Large intestine (tissue), 3 donors: ENCODE results near the gene GAPVD1. TPM values are rescaled to one million over a fixed set of nuclear protein-coding genes. Genes with fewer than 3 reads are reported as not detected.
"Not testable (repeated sequence)": the region's sequence is repeated elsewhere in the genome, so short reads cannot be mapped to it uniquely, and the experiment has no call there.

ENCODE experiments used
- DNase-seq, 2 donors: peaks; one replicate each; pipeline versions ENCODE4 v3.0.0 to v3.0.0-alpha.2; 2013
- H3K27ac ChIP-seq: one replicate; pipeline ENCODE4 v1.5.1; 2013; ENCODE audit warnings: low read length
- H3K27me3 ChIP-seq: 2 replicates; pipeline ENCODE4 v1.6.1; 2013; ENCODE audit warnings: low read length; ENCODE audit not compliant: control insufficient read depth, insufficient read depth
- H3K36me3 ChIP-seq: 2 replicates; pipeline ENCODE4 v1.6.1; 2013; ENCODE audit warnings: low read length; ENCODE audit not compliant: control insufficient read depth, insufficient read depth
- H3K4me1 ChIP-seq: one replicate; pipeline ENCODE4 v1.6.1; 2013; ENCODE audit warnings: low read length; ENCODE audit not compliant: control insufficient read depth, insufficient read depth
- H3K4me3 ChIP-seq: one replicate; pipeline ENCODE4 v1.5.1; 2013; ENCODE audit warnings: low read length
- H3K9me3 ChIP-seq: one replicate; pipeline ENCODE4 v1.6.1; 2013; ENCODE audit warnings: mild to moderate bottlenecking, low read depth, low read length, moderate library complexity; ENCODE audit not compliant: control insufficient read depth
- WGBS: methylation state at CpG from one replicate; pipeline ENCODE4 v1.1.5; 2013; ENCODE audit warnings: low lambda C conversion rate; ENCODE audit not compliant: insufficient coverage; 5-methylcytosine and 5-hydroxymethylcytosine counted together
- polyA plus RNA-seq: library from polyadenylated mRNA; unstranded; fragments of 120-200 nt; gene quantifications from one replicate; pipeline ENCODE4 v1.2.1, GENCODE V29; 2013

Gene GAPVD1
- polyA plus RNA-seq, 1 donor = 27.6 TPM

GRCh38 chr9:125312411-125312810, 50.8 kb downstream of the GAPVD1 start:
- no peaks in the 10 kb centered on the region for H3K27me3 ChIP-seq
- no CpG with 5 or more reads among the region's 2 CpGs for WGBS
- DNase-seq = no peak
- H3K4me3 ChIP-seq = no peak overlapping the region
- H3K9me3 ChIP-seq = peaks cover 5% of the 10 kb centered on the region
- H3K4me1 ChIP-seq = no peaks in the 10 kb centered on the region
- peaks cover 40% of the 10 kb centered on the region for H3K36me3 ChIP-seq
- no peak overlapping the region for H3K27ac ChIP-seq

DNA sequence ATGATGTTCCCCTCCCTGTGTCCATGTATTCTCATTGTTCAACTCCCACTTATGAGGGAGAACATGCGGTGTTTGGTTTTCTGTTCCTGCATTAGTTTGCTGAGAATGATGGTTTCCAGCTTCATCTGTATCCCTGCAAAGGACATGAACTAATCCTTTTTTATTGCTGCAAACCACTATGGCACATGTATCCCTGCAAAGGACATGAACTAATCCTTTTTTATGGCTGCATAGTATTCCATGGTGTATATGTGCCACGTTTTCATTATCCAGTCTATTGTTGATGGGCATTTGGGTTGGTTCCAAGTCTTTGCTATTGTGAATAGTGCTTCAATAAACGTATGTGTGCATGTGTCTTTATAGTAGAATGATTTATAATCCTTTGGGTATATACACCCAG, 54.7 kb downstream of the GAPVD1 start:
- WGBS = no CpG with 5 or more reads among the region's 3 CpGs
- H3K27ac ChIP-seq, H3K27me3 ChIP-seq, H3K4me1 ChIP-seq, H3K4me3 ChIP-seq, DNase-seq: not testable (repeated sequence)
- Histone ChIP-seq H3K9me3 (peaks cover 13% of the 10 kb centered on the region), H3K36me3 (peaks cover 38% of the 10 kb centered on the region)

GRCh38 chr9:125317704-125318103, 56.1 kb downstream of the GAPVD1 start:
- Histone ChIP-seq H3K4me1 (no peaks in the 10 kb centered on the region), H3K9me3 (peaks cover 13% of the 10 kb centered on the region), H3K27me3 (no peaks in the 10 kb centered on the region), H3K4me3 (no peak overlapping the region), H3K27ac (no peak overlapping the region), H3K36me3 (peaks cover 38% of the 10 kb centered on the region)
- no peak for DNase-seq
- no CpG with 5 or more reads among the region's 3 CpGs for WGBS

DNA sequence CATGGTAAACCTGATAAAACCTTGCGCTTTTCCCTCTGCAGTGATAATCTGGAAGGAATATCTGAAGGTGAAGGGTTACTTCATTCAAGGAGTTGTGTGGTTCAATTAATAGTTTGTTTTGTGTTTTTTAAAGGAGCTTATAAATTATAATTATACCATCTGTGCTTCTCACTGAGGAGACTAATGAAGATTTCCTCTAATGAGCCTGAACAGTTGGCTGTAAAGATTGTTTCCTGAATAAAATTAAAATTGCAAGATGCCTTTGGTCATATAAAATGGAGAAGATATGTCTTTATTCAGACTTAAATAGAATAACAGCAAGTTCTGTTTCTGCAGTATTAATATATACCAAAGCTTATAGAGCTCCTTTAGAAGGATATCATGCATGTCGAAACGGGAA, 59.9 kb downstream of the GAPVD1 start:
- Histone ChIP-seq H3K4me3 (no peak overlapping the region), H3K4me1 (no peaks in the 10 kb centered on the region), H3K27me3 (no peaks in the 10 kb centered on the region), H3K9me3 (peaks cover 13% of the 10 kb centered on the region), H3K36me3 (peaks cover 32% of the 10 kb centered on the region), H3K27ac (no peak overlapping the region)
- no peak for DNase-seq
- 83% methylated on average over 1 of the region's 3 CpGs for WGBS

GRCh38 chr9:125323615-125324014, 62.0 kb downstream of the GAPVD1 start:
- no peak for DNase-seq
- no CpG with 5 or more reads among the region's 1 CpG for WGBS

GRCh38 chr9:125325826-125326225, 64.2 kb downstream of the GAPVD1 start:
- no peak for DNase-seq
- Histone ChIP-seq H3K27ac (no peak overlapping the region), H3K4me1 (no peaks in the 10 kb centered on the region), H3K36me3 (peaks cover 35% of the 10 kb centered on the region), H3K27me3 (no peaks in the 10 kb centered on the region), H3K4me3 (no peak overlapping the region), H3K9me3 (no peaks in the 10 kb centered on the region)
- no CpG with 5 or more reads among the region's 2 CpGs for WGBS

More at GRCh38 chr9:125323615-125324014, 62.0 kb downstream of the GAPVD1 start:
- Histone ChIP-seq H3K36me3 (peaks cover 28% of the 10 kb centered on the region), H3K27ac (no peak overlapping the region), H3K4me1 (no peaks in the 10 kb centered on the region), H3K27me3 (no peaks in the 10 kb centered on the region), H3K9me3 (no peaks in the 10 kb centered on the region), H3K4me3 (no peak overlapping the region)

DNA sequence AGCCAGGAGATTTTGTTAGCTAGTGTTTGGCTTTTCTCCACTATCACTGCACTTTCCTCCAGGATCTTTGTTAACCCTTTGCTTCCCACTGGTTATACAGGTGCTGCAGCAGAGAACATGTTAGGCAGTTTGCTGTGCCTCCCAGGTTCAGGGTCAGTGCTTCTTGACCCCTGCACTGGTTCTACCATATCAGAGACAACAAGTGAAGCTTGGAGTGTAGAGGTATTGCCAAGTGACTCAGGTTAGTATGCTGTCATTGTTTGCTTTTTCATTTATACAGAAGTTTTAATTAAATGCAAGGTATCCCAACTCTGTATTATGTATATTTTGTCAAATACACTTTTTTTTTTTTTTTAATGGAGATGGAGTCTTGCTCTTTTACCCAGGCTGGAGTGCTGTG, 68.4 kb downstream of the GAPVD1 start:
- no peaks in the 10 kb centered on the region for H3K4me1 ChIP-seq
- H3K36me3 ChIP-seq = peaks cover 50% of the 10 kb centered on the region
- no peak for DNase-seq
- no peak overlapping the region for H3K4me3 ChIP-seq
- H3K27ac ChIP-seq = no peak overlapping the region
- no peaks in the 10 kb centered on the region for H3K9me3 ChIP-seq
- H3K27me3 ChIP-seq = no peaks in the 10 kb centered on the region

GRCh38 chr9:125330587-125330986, 69.0 kb downstream of the GAPVD1 start:
- no peaks in the 10 kb centered on the region for H3K9me3 ChIP-seq
- DNase-seq = no peak
- no CpG with 5 or more reads among the region's 2 CpGs for WGBS
- no peak overlapping the region for H3K4me3 ChIP-seq
- H3K36me3 ChIP-seq = peaks cover 49% of the 10 kb centered on the region
- no peaks in the 10 kb centered on the region for H3K27me3 ChIP-seq
- H3K27ac ChIP-seq = no peak overlapping the region
- H3K4me1 ChIP-seq = no peaks in the 10 kb centered on the region

DNA sequence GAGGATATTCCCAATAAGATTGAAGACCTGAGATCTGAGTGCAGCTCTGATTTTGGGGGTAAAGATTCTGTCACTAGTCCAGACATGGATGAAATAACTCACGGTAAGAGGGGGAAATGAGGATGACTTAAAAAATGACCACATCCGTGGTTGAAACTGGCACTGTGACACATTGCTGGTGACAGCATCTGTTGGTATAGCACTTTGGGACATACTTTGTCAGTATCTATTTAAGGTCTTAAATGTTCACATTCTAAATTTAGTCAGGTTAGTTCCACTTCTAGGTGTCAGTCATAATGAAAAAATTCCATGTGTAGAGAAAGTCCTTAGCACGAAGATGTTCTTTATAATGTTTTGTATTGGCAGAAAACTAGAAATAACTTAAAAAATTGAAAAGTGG, 70.9 kb downstream of the GAPVD1 start:
- no peak for DNase-seq
- peaks cover 52% of the 10 kb centered on the region for H3K36me3 ChIP-seq
- 100% methylated on average over 1 of the region's 3 CpGs for WGBS

DNA sequence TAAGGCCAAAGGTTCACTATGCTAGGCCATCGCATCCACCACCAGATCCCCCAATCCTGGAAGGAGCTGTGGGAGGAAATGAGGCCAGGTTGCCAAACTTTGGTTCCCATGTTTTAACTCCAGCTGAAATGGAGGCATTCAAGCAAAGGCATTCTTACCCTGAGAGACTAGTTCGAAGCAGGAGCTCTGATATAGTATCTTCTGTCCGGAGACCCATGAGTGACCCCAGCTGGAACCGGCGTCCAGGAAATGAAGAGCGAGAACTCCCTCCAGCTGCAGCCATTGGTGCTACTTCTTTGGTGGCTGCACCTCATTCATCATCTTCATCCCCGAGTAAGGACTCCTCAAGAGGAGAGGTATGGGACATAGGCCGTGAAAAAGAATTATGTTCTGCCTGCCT, 75.6 kb downstream of the GAPVD1 start:
- no peak overlapping the region for H3K4me3 ChIP-seq
- no peak overlapping the region for H3K27ac ChIP-seq
- no peak for DNase-seq
- no CpG with 5 or more reads among the region's 8 CpGs for WGBS
- no peaks in the 10 kb centered on the region for H3K27me3 ChIP-seq
- H3K4me1 ChIP-seq = no peaks in the 10 kb centered on the region
- H3K36me3 ChIP-seq = peaks cover 63% of the 10 kb centered on the region
- no peaks in the 10 kb centered on the region for H3K9me3 ChIP-seq

More for the DNA sequence above, 70.9 kb downstream of the GAPVD1 start:
- H3K27ac ChIP-seq = no peak overlapping the region
- H3K9me3 ChIP-seq = no peaks in the 10 kb centered on the region
- no peaks in the 10 kb centered on the region for H3K4me1 ChIP-seq
- no peaks in the 10 kb centered on the region for H3K27me3 ChIP-seq
- no peak overlapping the region for H3K4me3 ChIP-seq

GRCh38 chr9:125338929-125339328, 77.3 kb downstream of the GAPVD1 start:
- WGBS = no CpG with 5 or more reads among the region's 3 CpGs
- no peak overlapping the region for H3K4me3 ChIP-seq
- no peaks in the 10 kb centered on the region for H3K9me3 ChIP-seq
- H3K36me3 ChIP-seq = peaks cover 55% of the 10 kb centered on the region
- H3K27ac ChIP-seq = no peak overlapping the region
- H3K27me3 ChIP-seq = no peaks in the 10 kb centered on the region
- no peak for DNase-seq
- no peaks in the 10 kb centered on the region for H3K4me1 ChIP-seq
